NCI-H2029 treated with DMSO at 0.1 percent for 48 hours (cell line): ENCODE data around the gene PCDHGB1.
"Not testable (repeated sequence)": the region's sequence is repeated elsewhere in the genome, so short reads cannot be mapped to it uniquely, and the experiment has no call there.

Experiments used
- DNase-seq: peaks from one replicate; lab custom pipeline; 2025; lab: John Stamatoyannopoulos, UW

The PCDHGB1 gene

GRCh38 chr5:141349917-141350619 is at the start of gene PCDHGB1:
Gene PCDHGB1 (plus strand): TSS chr5:141350099. CDS start chr5:141350261, 162 bp downstream.
- DNase-seq: peak; percentile 43

GRCh38 chr5:141303756-141304155 is 46.1 kb upstream of the PCDHGB1 start, which contains the start of gene SLC25A2:
Gene SLC25A2 (minus strand): TSS chr5:141304049. CDS start chr5:141303865, 184 bp downstream.
- DNase-seq: no peak

DNA sequence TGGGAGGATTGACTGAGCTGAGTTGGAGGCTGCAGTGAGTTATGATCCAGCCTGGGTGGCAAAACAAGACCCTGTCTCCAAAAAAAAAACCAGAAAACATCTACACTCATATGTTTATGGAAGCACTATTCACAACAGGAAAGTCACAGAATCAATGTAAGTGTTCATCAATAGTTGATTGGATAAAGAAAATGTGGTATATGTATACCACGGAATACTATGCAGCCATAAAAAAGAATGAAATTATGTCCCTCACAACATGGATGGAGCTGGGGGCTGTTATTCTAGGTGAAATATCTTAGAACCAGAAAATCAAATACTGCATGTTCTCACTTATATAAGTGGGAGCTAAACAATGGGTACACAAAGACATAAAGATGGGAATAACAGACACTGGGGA is 43.3 kb upstream of the PCDHGB1 start:
- no peak for DNase-seq

DNA sequence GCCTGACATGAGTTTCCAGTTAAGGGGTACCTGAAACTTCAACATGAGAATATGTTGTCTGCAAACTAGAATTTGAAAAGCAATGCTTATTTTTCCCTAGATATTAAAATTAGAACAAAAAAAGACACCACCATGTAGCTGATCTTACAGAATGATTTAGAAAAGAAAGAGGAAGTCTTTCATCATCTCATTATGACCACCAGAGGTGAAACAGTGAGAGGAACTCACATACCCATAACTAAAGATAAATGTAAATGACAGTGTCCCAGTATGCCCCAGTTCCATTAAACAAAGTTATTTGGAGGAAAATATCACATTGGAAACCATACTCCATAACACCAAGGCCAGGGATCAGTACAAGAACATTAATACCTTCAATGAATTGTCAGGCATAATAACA is 36.2 kb upstream of the PCDHGB1 start:
- DNase-seq: no peak

- not testable (repeated sequence) for DNase-seq
These were observed 32.9 kb upstream of the PCDHGB1 start for GRCh38 chr5:141316963-141317362.

DNA sequence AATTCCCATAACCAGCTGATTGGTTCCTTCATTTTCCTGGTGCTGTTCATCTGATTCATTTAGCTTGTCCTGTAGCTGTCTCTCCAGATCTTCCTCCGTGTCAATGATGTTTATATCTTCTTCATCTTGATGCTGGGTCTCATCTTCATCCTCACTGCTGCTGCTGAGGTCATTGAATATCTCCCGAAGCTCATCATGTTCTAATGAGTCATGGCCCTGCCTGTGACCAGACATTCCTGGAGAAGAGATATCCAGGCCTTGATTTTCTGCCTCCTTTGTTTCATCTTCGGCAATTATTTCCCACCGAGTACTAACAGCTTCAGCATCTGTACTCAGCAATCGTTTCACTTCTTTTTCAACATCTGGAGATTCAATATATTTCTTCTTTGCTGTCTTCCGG is 30.7 kb upstream of the PCDHGB1 start:
- DNase-seq: no peak

DNA sequence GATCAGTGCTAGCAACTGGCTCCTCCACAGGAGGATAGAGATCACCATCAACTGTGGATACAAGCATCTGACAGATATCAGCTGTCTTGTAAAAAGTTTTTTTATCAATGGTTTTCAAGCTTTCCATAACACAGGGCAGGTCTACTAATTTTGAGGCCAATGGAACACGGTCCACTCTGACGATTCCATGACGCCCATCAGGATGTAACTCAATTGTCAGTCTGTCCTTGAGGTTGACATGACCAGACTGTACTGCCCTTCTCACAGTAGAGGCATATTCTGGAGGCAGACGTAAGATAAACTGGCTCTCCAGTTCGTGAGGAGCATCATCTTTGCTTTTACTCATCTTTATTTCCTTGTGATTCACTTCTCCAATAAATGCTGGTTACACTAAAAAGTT is 30.2 kb upstream of the PCDHGB1 start:
- no peak for DNase-seq

GRCh38 chr5:141320225-141321169 is 29.4 kb upstream of the PCDHGB1 start, which contains the start of gene TAF7:
Gene TAF7 (minus strand): TSS chr5:141320784. CDS start chr5:141320044, 740 bp downstream.
- peak; percentile 69 for DNase-seq

DNA sequence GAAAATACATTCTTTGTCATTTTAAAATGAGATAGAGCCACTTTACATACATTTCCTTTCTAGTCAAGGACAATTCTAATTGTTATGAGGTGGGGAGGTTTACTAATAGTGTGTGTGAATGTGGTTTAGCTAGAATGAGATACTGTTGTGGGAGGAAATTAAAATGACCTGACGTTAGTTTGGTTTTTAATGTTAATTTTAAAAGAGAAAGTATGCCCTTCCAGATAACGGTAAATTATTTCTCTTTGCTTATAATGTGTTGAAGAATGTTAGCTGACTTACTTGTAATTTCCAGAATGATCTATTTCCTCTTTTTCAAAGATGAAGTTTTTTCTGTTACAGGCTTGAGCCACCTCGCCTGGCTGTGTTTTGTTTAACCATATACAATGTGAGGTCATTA is 27.6 kb upstream of the PCDHGB1 start:
- DNase-seq: no peak

GRCh38 chr5:141326088-141326854 is 23.6 kb upstream of the PCDHGB1 start:
- DNase-seq: no peak

DNA sequence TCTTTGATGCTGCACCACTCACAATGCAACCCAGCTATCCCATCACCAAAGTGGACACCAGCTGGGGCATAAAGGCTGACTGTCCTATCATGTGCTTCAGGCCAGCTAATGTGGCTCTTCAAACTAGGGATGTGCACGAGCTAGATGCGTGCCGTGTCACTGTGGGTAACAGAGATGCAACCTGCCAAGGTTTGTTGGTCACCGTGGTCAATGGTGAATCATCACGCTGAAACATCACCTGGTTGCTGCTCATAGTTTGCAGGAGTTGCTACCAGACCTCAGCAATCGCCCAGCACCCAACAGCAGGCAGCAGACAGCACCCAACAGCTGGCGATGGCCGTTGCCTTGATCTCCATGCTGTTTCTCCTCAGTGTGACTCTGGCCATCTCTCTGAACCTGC is 21.7 kb upstream of the PCDHGB1 start:
- DNase-seq: no peak

GRCh38 chr5:141330299-141331080 is 19.4 kb upstream of the PCDHGB1 start, which contains the start of gene PCDHGA1:
Gene PCDHGA1 (plus strand): TSS chr5:141330514.
- DNase-seq: no peak

DNA sequence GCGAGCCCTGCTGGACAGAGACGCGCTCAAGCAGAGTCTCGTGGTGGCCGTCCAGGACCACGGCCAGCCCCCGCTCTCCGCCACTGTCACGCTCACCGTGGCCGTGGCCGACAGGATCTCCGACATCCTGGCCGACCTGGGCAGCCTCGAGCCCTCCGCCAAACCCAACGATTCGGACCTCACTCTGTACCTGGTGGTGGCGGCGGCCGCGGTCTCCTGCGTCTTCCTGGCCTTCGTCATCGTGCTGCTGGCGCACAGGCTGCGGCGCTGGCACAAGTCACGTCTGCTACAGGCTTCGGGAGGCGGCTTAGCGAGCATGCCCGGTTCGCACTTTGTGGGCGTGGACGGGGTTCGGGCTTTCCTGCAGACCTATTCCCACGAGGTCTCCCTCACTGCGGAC is 17.3 kb upstream of the PCDHGB1 start:
- not testable (repeated sequence) for DNase-seq

- no peak for DNase-seq
These were observed 11.2 kb upstream of the PCDHGB1 start, which contains the start of gene PCDHGA2 for GRCh38 chr5:141338538-141339306. Gene PCDHGA2 (plus strand): TSS chr5:141338760.

GRCh38 chr5:141340781-141341354 is 9.0 kb upstream of the PCDHGB1 start:
- DNase-seq: not testable (repeated sequence)

- DNase-seq: no peak
These were observed 7.1 kb upstream of the PCDHGB1 start for GRCh38 chr5:141342773-141343172.

DNA sequence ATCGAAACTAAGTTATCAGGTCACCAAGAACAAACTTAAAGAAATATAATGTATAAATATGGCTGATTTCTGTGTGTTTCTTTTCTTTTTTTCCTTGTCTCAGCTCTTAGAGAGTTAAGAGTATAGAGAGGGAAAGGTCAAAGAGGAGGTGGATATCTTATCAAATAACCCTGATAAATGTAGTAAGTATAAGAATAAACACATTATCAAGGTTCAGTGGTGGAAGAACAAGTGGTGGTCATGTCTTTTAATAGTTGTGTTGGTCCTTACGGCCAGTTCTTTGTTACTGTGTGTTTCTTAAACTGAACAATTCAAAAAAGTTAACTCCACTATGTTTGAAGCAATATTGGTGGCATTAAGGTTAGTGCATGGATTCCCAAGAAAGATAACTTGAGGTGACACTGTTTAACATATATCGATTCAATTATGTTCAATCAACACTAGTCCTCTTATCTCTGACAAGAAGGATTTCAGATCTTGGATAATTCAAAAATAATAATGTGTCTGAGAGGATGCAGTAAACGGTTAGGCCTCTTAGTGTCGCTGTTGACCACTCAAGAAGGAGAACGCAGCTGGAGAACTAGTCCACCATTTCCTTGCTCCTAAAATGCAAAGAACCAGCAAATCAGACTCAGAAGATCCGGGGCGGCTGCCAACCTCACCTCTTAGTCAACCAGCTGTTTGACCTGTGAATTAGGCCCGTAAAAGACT is 6.5 kb upstream of the PCDHGB1 start, which contains the start of gene PCDHGA3:
Gene PCDHGA3 (plus strand): TSS at position 588 of the 711 bp plus-strand sequence. CDS start 205 bp downstream, outside the sequence.
- DNase-seq: no peak

DNA sequence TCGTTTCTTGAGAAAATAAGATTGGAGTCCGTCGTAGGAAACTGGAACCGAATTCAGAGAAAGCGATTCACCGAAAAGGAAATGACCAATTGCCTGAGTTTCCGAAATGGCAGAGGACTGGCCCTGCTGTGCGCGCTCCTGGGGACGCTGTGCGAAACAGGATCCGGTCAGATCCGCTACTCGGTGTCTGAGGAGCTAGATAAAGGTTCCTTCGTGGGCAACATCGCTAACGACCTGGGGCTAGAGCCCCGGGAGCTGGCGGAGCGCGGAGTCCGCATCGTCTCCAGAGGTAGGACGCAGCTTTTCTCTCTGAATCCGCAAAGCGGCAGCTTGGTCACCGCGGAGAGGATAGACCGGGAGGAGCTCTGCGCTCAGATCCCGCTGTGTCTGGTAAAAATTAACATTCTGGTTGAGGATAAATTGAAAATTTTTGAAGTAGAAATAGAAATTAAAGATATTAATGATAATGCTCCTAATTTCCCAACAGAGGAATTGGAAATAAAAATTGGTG is 5.9 kb upstream of the PCDHGB1 start:
- no peak for DNase-seq

- no peak for DNase-seq
These were observed 4.6 kb upstream of the PCDHGB1 start for GRCh38 chr5:141345327-141345726.
